ENCODE data around the gene LRP1B. TPM values are rescaled to one million over a fixed set of nuclear protein-coding genes. Genes with fewer than 3 reads are reported as not detected.
"Not testable (repeated sequence)": the region's sequence is repeated elsewhere in the genome, so short reads cannot be mapped to it uniquely, and the experiment has no call there.

Gene LRP1B
- total RNA-seq, 1 donor from 2014 or later: 0.27 TPM

DNA sequence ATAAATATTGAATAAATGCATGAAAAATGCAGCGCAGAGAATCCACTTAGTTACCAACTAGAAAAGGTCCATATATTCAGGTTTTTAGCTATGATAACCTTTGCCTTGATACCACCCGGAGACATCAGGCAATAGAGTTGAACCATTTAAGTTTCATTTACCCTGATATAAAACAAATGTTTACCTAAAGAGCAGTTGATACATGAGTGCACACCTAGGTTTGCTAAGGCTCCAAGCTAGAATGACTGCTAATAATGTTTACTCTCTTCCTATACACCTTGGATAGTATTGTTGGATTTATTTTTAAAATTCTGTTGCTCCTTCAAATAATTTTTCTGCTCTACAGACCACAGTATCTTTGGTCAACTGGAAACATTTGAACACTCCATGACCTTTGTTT lies 1463.6 kb downstream of the LRP1B start:
- intact Hi-C loops (cut with DNase I): no loop called here
- DNase-seq (ENCODE audit: low spot score): no peak

DNA sequence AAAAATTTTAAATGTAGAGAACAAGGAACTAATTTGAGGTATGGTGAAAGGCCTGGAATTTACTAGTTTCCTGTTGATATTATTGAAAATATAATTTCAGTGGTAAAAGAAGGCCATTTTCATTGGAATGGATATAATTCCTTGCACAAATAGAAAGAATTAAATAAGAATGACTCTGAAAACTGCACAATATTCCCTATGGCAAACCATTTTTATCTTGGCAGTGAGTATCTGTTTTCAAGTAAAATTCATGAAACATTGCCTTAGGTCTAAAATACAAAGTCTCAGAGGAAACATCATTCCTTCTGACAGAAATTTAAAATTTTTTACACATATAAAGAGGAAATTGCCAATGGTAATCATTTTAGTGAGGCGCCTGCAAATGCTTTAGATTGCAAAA lies 1468.3 kb downstream of the LRP1B start:
- DNase-seq (ENCODE audit: low spot score): no peak
- intact Hi-C loops (cut with DNase I): no loop called here

DNA sequence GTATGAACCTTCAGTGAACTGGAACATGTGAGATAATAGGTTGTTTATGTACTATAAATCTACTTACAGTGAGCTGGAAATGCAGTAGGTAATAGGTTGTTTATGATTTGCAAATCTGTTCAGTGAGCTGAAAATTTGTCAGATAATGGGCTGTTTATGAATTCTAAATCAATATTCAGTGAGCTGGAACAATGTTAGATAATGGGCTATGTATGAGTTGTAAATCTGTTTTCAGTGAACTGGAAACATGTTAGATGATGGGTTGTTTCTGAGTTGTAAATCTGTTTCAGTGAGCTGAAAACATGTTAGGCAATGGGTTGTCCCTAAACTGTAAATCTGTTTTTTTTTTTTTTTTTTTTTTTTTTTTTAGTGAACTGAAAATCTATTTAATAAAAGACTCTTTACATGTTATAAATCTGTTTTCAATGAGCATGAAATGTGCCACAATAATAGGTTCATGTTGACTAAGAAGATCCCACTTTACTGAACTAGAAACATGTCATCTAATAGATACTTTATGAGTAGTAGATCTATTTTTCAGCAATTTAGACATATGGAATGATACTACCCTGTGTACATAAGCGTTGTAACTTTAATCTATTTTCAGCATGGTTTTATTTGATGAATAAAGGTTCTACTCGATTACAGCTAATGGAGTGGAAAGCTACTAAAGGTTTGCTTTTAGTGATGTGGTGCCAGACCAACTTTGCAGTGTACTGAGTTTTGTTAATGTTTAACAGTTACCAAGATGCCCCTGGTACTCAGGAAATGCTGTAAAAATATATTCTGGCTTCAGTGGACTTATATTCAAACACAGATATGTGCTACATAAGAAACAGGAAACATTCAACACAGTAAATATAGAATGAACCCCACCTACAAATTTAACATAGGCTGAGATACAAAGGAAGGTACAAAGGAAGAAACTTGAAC lies 1471.8 kb downstream of the LRP1B start:
- DNase-seq (ENCODE audit: low spot score): no peak
- intact Hi-C loops (cut with DNase I): no loop called here

DNA sequence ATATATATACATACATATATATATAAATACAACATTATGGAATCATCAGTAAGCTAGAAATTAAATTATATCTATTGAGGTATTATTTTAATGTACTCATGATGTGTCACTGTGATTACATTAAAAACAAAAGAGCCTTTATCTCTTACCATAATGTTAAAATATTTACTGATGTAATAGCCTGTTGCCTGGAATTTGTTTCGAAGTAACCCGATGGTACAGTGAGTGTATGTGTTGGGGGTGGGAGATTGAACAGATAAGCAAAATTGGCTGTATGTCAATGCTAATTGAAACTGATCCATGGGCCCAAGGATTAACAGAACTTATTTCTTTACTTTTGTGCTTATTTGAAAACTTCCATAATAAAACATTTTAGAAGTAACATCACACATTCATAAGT lies 1473.2 kb downstream of the LRP1B start:
- intact Hi-C loops (cut with DNase I): no loop called here
- no peak for DNase-seq (ENCODE audit: low spot score)

DNA sequence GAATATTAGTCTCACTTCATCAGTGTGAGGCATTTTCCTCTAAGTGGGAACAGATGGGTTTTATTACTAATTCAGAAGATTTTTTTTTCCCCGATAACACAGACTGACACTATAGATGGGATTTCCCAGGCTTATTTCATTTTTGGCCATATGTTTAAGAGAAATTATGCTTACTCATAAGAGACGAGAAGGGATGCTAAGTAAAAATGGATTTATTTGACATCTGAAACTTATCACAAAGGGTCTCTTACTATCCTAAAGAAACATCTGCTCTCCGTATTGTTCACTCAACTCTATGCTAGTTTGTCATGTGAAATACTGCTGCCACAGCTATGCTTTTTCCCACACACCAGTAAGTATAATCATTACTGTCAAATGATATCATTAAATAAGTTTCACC lies 1476.3 kb downstream of the LRP1B start:
- intact Hi-C loops (cut with DNase I): no loop called here
- DNase-seq (ENCODE audit: low spot score): no peak

DNA sequence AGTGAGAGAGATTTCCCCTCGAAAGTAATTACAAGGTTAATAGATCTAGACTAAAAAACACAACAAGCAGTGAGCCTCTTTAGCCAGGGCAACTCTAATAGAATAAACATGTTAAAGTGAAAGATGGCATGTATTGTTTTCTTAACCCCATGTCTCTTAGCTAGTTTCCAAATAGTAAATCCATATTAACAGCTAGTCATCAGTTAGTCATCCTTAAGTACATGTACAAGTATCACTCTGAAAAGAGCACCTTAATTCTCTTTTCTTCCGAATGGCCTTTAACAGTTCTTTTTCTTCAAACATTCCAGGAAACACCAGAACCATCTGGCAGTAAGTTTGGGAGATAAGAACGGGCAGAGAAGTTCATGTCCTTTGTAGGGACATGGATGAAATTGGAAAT lies 1480.0 kb downstream of the LRP1B start:
- intact Hi-C loops (cut with DNase I): no loop called here
- no peak for DNase-seq (ENCODE audit: low spot score)

DNA sequence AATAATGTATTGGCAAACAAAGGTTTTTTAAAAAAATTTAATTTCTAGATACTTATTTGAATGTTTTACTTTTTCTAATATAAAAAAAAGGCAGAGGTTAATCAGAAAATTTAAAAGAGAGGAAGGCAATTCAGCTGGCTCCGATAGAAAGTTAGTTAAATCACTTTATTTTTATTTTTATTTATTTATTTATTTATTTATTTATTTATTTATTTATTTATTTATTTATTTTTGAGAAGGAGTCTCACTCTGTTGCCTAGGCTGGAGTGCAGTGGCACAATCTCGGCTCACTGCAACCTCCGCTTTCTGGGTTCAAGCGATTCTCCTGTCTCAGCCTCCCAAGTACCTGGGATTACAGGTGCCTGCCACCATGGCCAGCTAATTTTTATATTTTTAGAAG lies 1480.7 kb downstream of the LRP1B start:
- DNase-seq (ENCODE audit: low spot score); intact Hi-C loops (cut with DNase I): not testable (repeated sequence)

DNA sequence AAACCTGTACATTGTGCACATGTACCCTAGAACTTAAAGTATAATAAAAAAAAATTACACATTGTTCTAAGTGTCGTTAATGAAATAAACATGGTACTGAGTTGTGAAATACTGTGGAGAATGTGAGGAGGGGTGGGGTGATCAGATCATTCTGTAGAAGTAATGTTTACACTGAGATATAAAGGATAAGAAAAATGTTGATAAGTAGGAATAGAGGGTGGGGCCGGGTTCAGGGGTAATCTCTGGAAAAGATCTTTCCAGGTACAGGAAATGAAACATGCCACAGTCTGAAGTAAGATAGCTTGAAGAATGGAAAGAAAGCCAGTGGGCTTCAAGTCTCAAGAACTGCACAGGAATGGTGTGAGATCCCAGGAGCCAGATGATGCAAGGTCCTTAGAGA lies 1482.4 kb downstream of the LRP1B start:
- no peak for DNase-seq (ENCODE audit: low spot score)
- intact Hi-C loops (cut with DNase I): no loop called here

DNA sequence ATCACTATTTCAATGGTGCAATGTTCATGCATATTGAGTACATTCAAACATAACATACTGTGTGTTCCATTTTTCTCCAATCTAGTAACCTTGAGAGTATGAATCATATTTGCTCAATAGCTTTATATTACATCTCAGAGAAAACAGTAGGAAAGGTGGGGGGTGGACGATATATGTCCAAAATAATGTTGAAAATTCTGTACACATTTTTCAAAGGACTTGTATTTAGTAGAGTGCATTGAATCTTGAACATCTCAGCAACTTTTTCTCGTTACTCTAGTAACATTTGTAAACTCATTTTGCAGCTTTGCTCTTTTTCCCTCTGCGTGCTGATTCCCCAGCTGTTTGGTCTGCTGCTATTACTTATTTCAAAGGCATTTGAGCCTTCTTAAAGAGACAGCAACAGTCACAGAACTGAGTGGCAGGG lies 1487.0 kb downstream of the LRP1B start:
- intact Hi-C loops (cut with DNase I): no loop called here
- DNase-seq (ENCODE audit: low spot score): no peak

DNA sequence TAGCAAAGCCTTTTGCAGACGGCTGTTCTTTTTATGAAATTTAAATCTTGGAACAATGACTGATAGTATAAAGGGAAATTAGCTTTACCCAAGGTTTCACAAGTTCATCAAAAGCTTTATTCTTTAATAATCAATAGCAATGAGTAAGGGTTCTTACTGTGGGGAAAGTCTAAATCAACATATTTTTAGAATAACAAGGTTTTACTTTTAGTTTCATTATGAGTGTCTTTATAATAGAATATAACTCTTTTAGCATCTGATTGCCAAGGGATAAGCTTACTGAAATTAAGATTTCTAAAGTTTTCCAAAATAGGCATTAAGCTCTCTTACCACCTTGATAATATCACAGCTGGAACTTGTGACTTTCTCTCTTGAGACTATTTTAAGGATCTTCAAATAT lies 1489.7 kb downstream of the LRP1B start:
- no peak for DNase-seq (ENCODE audit: low spot score)
- intact Hi-C loops (cut with DNase I): no loop called here

DNA sequence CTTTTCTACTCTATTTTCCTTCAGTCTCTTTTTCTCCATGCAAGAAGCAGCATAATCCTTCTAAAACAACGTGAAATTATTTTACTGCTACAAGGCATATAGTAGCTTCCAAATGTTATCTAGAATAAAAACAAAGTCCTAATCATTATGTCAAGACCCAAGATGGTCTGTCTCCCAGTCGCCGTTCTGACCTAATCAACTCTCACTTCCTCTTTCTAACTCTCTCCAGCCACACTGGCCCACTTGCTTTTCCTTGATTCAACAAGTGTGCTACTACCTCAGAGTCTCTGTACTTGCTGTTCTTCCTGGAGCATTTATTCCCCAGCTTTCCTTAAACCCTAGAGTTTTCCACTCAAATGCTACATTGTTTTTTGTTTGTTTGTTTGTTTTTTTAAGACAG lies 1491.2 kb downstream of the LRP1B start:
- DNase-seq (ENCODE audit: low spot score): no peak
- intact Hi-C loops (cut with DNase I): no loop called here

DNA sequence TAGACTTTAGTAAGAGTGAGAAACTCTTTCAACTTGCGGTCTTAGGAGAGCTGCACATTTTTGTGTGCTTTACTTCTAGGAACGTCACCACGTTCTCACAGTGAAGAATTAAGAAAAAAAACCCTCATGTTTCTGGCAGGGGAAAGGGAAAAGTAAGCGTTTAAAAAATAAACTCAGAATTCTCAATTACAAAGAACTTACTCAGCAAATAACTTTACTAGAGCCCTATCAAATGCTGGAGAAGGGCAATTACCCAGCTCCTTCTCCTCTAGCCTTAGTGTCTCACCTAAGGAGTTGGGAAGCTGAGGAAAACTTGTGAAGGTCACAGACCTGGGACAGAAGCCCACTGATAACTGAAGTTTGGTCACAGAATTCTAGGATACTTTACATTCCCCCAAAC lies 1500.3 kb downstream of the LRP1B start:
- no peak for DNase-seq (ENCODE audit: low spot score)
- intact Hi-C loops (cut with DNase I): no loop called here

DNA sequence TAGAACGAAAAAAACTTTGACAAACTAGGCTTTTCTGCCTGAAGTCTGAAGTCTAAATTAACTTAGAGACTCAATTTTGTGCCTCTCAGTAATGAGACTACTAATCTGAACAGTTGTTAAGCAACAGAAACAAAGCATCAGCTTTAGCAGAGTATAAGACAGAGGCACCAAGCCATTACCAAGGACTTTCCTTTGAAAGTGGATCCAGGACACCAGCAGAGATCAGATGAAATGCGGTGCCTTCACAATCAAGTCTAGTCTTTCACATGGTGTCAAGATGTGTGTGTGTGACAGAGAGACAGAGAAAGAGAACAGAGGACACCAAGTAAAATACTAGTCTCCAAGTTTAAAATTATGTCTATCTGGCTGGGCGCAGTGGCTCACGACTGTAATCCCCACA lies 1502.9 kb downstream of the LRP1B start:
- no peak for DNase-seq (ENCODE audit: low spot score)
- intact Hi-C loops (cut with DNase I): no loop called here

DNA sequence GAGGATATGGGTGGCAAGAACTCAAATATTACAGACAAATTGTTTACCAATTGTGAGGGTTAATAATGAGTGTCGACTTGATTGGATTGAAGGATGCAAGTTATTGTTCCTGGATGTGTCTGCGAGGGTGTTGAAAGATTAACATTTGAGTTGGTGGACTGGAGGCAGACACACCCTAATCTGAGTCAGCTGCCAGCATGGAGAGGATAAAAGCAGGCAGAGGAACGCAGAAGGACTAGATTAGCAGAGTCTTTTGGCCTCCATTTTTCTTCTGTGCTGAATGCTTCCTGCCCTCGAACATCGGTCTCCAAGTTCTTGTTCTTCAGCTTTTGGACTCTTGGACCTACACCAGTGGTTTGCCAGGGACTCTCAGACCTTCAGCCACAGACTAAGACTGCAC lies 1503.7 kb downstream of the LRP1B start:
- DNase-seq (ENCODE audit: low spot score): no peak
- intact Hi-C loops (cut with DNase I): no loop called here

DNA sequence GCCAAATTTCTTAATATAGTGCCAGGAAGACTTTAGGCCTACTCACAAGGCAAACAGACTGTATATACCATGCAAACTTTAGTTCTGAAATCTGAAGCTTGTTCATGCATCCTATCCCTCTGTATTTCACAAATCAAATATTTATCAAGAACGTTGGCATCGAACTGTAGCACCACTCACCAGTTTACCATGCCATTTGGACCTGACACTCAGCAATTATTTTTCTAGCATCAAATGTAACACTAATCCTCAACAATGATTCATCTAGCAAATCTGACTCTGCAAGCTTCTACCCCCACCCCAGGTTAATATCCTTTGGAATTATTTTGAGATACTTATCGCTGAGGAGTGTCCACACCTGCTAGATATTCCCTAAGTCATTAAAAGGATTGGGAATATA lies 1506.6 kb downstream of the LRP1B start:
- DNase-seq (ENCODE audit: low spot score): no peak
- intact Hi-C loops (cut with DNase I): no loop called here

DNA sequence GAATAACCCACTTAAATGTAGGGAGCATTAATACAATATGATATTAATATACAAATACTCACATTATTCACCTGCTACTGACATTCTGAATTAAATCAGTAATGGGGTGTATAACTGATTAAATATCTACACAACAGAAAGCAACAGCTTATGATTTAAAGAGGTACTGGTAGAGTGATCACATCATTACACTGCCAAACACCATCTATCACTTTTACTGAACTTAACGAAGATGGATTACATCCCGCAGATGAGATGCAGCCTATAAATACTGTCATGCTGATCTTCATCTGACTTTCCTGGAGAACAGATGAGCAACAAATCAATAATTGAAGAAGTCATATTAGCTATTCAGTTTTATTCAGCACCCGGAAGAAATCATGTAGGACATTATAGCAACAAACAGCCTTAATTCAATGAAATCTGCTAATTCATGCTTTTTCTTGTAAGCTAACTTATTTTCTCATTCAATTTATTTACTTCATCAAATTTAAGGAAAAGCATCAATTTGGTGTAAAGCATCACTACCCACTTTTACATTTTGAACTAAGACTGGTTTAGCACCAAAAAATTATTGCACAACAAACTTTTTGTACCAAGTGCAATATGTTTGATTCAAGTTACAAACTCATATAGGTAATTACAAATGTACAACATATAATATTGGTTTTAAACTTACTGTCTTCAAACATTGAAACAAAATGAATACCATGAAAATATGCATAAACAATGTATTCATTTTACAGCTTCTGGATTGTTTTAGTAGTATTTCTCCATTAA lies 1509.0 kb downstream of the LRP1B start:
- DNase-seq (ENCODE audit: low spot score): no peak
- intact Hi-C loops (cut with DNase I): no loop called here

DNA sequence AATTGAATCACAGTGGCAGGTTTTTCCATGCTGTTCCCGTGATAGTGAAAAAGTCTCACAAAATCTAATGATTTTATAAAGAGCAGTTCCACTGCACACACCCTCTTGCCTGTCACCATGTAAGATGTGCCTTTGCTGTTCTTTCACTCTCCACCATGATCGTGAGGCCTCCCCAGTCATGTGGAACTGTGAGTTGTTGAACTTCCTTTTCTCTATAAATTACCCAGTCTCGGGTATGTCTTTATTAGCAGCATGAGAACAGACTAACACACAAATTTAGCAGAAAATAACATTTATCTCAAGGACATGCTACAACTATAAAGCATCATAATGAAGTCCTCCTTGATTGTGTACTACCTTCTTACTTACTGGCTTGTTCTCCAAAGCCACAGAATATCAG lies 1526.0 kb downstream of the LRP1B start:
- intact Hi-C loops (cut with DNase I): no loop called here
- no peak for DNase-seq (ENCODE audit: low spot score)

DNA sequence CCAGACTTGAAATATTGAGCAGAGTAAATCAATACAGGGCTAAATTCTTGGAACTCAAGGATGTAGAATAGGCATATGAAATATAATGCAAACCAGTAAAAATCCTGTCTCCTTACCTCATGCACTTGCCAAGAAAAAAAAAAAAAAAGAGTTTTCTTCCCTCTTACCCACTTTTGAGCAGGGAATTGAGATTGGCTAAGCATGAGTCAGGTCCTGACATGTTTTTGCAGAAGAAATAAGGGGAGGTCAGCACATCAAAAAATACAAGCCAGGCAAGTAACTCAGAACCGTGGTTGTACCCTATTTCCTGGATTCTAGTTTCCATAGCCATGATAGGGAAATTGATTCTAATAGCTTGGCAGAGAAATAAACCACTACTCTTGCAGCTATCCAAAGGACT lies 1526.7 kb downstream of the LRP1B start:
- intact Hi-C loops (cut with DNase I): no loop called here
- DNase-seq (ENCODE audit: low spot score): no peak

DNA sequence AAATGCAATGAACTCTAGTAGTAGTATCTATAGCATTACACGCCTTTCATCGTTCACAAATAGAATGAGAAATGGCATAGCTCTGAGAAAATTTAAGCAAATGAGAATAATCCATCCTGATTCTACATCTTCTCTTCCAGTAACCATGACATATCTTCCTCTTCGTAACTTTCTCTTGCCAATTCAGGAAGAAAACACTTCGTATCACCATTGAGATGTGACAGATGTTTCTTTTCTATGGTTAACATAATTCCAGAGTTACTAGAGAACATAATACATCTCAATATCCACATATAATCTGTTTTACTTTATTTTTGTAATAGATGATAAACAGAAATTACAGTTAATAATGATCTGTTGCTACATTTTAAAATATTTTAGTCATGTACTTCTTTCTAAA lies 1527.4 kb downstream of the LRP1B start:
- intact Hi-C loops (cut with DNase I): no loop called here

DNA sequence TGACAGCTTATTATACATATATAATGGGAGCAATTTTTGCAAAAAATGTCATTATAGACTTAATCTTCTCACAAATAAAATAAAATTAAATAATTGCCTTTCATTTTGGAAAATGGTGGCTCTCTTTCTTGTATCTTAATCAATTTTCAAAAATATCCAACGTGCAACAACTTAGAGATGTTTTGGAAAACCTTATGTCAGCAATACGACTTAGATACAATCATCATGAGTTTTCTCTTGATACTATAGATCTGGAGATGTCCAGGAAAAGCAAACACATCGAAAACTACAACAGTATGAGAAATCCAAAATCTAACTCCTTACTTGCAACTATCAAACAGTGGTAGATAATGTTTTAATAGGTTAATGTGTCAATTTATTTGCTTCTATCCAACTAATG lies 1529.0 kb downstream of the LRP1B start:
- DNase-seq (ENCODE audit: low spot score): no peak
- intact Hi-C loops (cut with DNase I): no loop called here

More for the DNA sequence above, 1527.4 kb downstream of the LRP1B start:
- DNase-seq (ENCODE audit: low spot score): no peak

DNA sequence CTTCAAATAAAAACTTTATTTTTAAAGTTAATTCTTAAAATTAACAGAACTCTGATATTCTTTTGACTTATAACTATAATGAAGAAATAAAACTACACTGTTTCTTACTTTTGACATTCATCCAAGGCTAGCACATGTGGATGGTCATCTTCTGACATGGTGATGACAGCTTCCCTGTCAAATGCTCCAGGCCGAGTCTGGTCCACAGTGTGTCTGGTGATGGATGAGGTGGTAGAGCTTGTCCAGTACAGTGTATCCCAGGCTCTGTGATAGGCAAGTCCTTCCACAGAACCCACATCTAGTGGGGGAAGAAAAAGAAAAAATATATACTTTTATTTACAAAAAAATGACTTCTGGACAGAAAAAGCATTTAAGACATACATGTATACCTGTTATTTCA lies 1529.5 kb downstream of the LRP1B start:
- no peak for DNase-seq (ENCODE audit: low spot score)
- intact Hi-C loops (cut with DNase I): no loop called here

Measured in cardiac septum (tissue), 1 donor.